LNCaP clone FGC (cell line): ENCODE data around the gene TMEM61.

Experiments
- DNase-seq: peaks from one replicate; pipeline ENCODE4 v3.0.0-alpha.2; 2011; ENCODE audit warnings: low read depth
- H3K4me3 ChIP-seq: 2 replicates; pipeline ENCODE4 v1.5.1; 2011; ENCODE audit warnings: mild to moderate bottlenecking, low read depth, low read length, control low read depth
- TF ChIP-seq, protein P1 (sequence below): IDR thresholded peaks from 2 replicates; pipeline ENCODE4 v1.5.1; 2012; ENCODE audit warnings: mild to moderate bottlenecking; ENCODE audit not compliant: control insufficient read depth, insufficient read depth; ENCODE audit errors: extremely low read depth

Gene TMEM61

DNA sequence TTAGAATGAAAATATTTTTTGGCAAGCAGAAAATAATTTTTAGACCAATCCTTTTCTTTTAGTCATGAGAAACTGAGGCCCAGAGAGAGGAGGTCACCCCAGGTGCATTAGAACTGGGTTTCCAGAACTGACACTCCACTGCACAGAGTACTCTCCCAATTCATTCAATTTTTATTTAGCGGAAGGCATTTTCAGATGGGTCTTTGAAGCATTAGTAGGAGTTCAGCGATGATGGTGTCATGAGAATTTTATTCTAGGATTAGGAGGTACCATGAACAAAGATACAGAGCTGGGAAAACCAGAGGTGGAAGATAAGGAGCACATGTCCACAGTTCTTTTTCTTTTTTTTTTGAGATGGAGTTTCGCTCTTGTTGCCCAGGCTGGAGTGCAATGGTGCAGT is 61.2 kb downstream of the TMEM61 start:
- TF ChIP-seq, protein P1, sequence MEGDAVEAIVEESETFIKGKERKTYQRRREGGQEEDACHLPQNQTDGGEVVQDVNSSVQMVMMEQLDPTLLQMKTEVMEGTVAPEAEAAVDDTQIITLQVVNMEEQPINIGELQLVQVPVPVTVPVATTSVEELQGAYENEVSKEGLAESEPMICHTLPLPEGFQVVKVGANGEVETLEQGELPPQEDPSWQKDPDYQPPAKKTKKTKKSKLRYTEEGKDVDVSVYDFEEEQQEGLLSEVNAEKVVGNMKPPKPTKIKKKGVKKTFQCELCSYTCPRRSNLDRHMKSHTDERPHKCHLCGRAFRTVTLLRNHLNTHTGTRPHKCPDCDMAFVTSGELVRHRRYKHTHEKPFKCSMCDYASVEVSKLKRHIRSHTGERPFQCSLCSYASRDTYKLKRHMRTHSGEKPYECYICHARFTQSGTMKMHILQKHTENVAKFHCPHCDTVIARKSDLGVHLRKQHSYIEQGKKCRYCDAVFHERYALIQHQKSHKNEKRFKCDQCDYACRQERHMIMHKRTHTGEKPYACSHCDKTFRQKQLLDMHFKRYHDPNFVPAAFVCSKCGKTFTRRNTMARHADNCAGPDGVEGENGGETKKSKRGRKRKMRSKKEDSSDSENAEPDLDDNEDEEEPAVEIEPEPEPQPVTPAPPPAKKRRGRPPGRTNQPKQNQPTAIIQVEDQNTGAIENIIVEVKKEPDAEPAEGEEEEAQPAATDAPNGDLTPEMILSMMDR: no peak
- no peak overlapping the region for H3K4me3 ChIP-seq
- no peak for DNase-seq
